ENCODE measurements around the gene IGFBP5.

The IGFBP5 gene

GRCh38 chr2:216737676-216738075, 42.3 kb upstream of the IGFBP5 start:
- Histone ChIP-seq H3K27ac (replicated peaks) (no peak overlapping the region), H3K27me3 (ENCODE audit: insufficient read depth, poor library complexity, severe bottlenecking) (peaks cover 5% of the 10 kb centered on the region), H3K4me3 (replicated peaks; ENCODE audit: insufficient read depth, low read length) (no peak overlapping the region)
- no peak for DNase-seq (ENCODE audit: low read depth in 1 of 2, low spot score in 1 of 2)
- TF ChIP-seq GABPA (IDR thresholded peaks at IDR 0.05; ENCODE audit: low read depth) = no peak
- TF ChIP-seq SPI1 (IDR thresholded peaks at IDR 0.05; ENCODE audit: borderline replicate concordance, low read depth) = no peak
- TF ChIP-seq, protein P1, sequence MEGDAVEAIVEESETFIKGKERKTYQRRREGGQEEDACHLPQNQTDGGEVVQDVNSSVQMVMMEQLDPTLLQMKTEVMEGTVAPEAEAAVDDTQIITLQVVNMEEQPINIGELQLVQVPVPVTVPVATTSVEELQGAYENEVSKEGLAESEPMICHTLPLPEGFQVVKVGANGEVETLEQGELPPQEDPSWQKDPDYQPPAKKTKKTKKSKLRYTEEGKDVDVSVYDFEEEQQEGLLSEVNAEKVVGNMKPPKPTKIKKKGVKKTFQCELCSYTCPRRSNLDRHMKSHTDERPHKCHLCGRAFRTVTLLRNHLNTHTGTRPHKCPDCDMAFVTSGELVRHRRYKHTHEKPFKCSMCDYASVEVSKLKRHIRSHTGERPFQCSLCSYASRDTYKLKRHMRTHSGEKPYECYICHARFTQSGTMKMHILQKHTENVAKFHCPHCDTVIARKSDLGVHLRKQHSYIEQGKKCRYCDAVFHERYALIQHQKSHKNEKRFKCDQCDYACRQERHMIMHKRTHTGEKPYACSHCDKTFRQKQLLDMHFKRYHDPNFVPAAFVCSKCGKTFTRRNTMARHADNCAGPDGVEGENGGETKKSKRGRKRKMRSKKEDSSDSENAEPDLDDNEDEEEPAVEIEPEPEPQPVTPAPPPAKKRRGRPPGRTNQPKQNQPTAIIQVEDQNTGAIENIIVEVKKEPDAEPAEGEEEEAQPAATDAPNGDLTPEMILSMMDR (IDR thresholded peaks at IDR 0.05; ENCODE audit: insufficient read depth, low read length) = no peak
- TF ChIP-seq POLR2AphosphoS5 (IDR thresholded peaks at IDR 0.05; ENCODE audit: low read depth) = no peak

GRCh38 chr2:216736326-216736725, 41.0 kb upstream of the IGFBP5 start:
- Histone ChIP-seq H3K27me3 (ENCODE audit: insufficient read depth, poor library complexity, severe bottlenecking) (peaks cover 5% of the 10 kb centered on the region), H3K4me3 (replicated peaks; ENCODE audit: insufficient read depth, low read length) (no peak overlapping the region), H3K27ac (replicated peaks) (no peak overlapping the region)
- TF ChIP-seq, protein P1 (IDR thresholded peaks at IDR 0.05; ENCODE audit: insufficient read depth, low read length) = no peak
- TF ChIP-seq POLR2AphosphoS5 (IDR thresholded peaks at IDR 0.05; ENCODE audit: low read depth) (no peak), SPI1 (IDR thresholded peaks at IDR 0.05; ENCODE audit: borderline replicate concordance, low read depth) (no peak), GABPA (IDR thresholded peaks at IDR 0.05; ENCODE audit: low read depth) (no peak)
- TF ChIP-seq, protein P2, sequence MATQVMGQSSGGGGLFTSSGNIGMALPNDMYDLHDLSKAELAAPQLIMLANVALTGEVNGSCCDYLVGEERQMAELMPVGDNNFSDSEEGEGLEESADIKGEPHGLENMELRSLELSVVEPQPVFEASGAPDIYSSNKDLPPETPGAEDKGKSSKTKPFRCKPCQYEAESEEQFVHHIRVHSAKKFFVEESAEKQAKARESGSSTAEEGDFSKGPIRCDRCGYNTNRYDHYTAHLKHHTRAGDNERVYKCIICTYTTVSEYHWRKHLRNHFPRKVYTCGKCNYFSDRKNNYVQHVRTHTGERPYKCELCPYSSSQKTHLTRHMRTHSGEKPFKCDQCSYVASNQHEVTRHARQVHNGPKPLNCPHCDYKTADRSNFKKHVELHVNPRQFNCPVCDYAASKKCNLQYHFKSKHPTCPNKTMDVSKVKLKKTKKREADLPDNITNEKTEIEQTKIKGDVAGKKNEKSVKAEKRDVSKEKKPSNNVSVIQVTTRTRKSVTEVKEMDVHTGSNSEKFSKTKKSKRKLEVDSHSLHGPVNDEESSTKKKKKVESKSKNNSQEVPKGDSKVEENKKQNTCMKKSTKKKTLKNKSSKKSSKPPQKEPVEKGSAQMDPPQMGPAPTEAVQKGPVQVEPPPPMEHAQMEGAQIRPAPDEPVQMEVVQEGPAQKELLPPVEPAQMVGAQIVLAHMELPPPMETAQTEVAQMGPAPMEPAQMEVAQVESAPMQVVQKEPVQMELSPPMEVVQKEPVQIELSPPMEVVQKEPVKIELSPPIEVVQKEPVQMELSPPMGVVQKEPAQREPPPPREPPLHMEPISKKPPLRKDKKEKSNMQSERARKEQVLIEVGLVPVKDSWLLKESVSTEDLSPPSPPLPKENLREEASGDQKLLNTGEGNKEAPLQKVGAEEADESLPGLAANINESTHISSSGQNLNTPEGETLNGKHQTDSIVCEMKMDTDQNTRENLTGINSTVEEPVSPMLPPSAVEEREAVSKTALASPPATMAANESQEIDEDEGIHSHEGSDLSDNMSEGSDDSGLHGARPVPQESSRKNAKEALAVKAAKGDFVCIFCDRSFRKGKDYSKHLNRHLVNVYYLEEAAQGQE (IDR thresholded peaks at IDR 0.05; ENCODE audit: insufficient replicate concordance, low read depth) = no peak
- DNase-seq (ENCODE audit: low read depth in 1 of 2, low spot score in 1 of 2) = no peak

DNA sequence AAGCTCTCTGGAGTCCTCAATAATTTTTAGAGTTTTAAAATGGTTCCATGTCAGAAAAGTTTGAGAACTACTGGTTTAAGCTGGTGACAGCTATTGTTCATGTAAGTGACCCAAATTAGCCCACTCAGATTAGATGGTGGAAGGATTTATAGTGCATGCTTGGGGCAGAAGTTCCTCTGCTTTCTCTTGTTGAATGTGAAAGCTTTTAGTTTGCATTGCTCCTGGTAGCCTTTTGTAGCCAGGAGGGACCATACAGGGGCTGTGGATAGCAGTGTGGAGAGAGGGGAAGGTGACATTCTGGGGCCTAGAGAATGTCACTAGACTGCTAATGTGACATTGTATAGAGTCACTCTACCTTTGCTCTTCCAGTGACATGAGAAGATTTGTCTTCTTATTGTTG, 40.3 kb upstream of the IGFBP5 start:
- Histone ChIP-seq H3K27me3 (ENCODE audit: insufficient read depth, poor library complexity, severe bottlenecking) (peaks cover 3% of the 10 kb centered on the region), H3K27ac (replicated peaks) (no peak overlapping the region), H3K4me3 (replicated peaks; ENCODE audit: insufficient read depth, low read length) (no peak overlapping the region)
- DNase-seq (ENCODE audit: low read depth in 1 of 2, low spot score in 1 of 2) = no peak
- TF ChIP-seq, protein P2 (IDR thresholded peaks at IDR 0.05; ENCODE audit: insufficient replicate concordance, low read depth) = no peak
- TF ChIP-seq, protein P1 (IDR thresholded peaks at IDR 0.05; ENCODE audit: insufficient read depth, low read length) = no peak
- no peak for TF ChIP-seq SPI1 (IDR thresholded peaks at IDR 0.05; ENCODE audit: borderline replicate concordance, low read depth)
- TF ChIP-seq GABPA (IDR thresholded peaks at IDR 0.05; ENCODE audit: low read depth) = no peak
- no peak for TF ChIP-seq POLR2AphosphoS5 (IDR thresholded peaks at IDR 0.05; ENCODE audit: low read depth)

DNA sequence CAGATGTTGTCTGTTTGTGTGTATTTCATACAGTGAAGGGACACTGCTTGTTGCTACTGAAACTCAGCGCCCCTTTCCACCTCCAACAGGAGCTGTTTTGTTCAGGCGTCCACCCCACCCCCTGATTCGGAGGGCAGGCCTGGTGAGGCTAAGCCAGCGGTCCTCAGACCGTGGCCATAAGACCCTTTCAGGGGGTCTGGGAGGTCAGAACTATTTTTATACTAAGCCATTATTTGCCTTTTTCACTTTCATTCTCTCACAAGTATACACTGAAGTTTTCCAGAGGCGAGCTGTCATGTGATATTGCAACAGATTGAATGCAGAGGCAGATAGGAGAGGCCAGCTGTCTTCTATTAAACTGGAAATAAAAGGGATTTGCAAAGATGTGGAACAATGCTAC, 39.7 kb upstream of the IGFBP5 start:
- DNase-seq (ENCODE audit: low read depth in 1 of 2, low spot score in 1 of 2) = no peak
- no peak overlapping the region for H3K27ac ChIP-seq (replicated peaks)
- TF ChIP-seq GABPA (IDR thresholded peaks at IDR 0.05; ENCODE audit: low read depth) (no peak), POLR2AphosphoS5 (IDR thresholded peaks at IDR 0.05; ENCODE audit: low read depth) (no peak), SPI1 (IDR thresholded peaks at IDR 0.05; ENCODE audit: borderline replicate concordance, low read depth) (no peak)
- TF ChIP-seq, protein P2 (IDR thresholded peaks at IDR 0.05; ENCODE audit: insufficient replicate concordance, low read depth) = no peak
- TF ChIP-seq, protein P1 (IDR thresholded peaks at IDR 0.05; ENCODE audit: insufficient read depth, low read length) = no peak

More for the DNA sequence above, 39.7 kb upstream of the IGFBP5 start:
- Histone ChIP-seq H3K4me3 (replicated peaks; ENCODE audit: insufficient read depth, low read length) (no peak overlapping the region), H3K27me3 (ENCODE audit: insufficient read depth, poor library complexity, severe bottlenecking) (peaks cover 3% of the 10 kb centered on the region)
